Fibroblast of the aortic adventitia (primary cell): ENCODE data around the gene ARG2. TPM values are rescaled to one million over a fixed set of nuclear protein-coding genes. Genes with fewer than 3 reads are reported as not detected.

ENCODE experiments used
- DNase-seq: peaks from one replicate; pipeline ENCODE4 v3.0.0-alpha.2; 2010; ENCODE audit warnings: low read depth
- H3K4me3 ChIP-seq: 2 replicates; pipeline ENCODE4 v1.5.1; 2011; ENCODE audit warnings: low read depth, mild to moderate bottlenecking, control low read depth, low read length, moderate library complexity
- total RNA-seq: library from RNA; depleted of rRNA; stranded (reverse); fragments of >200 nt; gene quantifications from 2 replicates; pipeline ENCODE4 v1.2.3, GENCODE V29; 2012; ENCODE audit warnings: low replicate concordance
- TF ChIP-seq, protein P1 (sequence below): IDR thresholded peaks from 2 replicates; pipeline ENCODE4 v1.5.1; 2011; ENCODE audit warnings: mild to moderate bottlenecking, low read length, control low read depth, inconsistent platforms; ENCODE audit not compliant: insufficient read depth

ARG2 gene
- total RNA-seq, 1 donor = 7.0 TPM

- DNase-seq = no peak
- TF ChIP-seq, protein P1, sequence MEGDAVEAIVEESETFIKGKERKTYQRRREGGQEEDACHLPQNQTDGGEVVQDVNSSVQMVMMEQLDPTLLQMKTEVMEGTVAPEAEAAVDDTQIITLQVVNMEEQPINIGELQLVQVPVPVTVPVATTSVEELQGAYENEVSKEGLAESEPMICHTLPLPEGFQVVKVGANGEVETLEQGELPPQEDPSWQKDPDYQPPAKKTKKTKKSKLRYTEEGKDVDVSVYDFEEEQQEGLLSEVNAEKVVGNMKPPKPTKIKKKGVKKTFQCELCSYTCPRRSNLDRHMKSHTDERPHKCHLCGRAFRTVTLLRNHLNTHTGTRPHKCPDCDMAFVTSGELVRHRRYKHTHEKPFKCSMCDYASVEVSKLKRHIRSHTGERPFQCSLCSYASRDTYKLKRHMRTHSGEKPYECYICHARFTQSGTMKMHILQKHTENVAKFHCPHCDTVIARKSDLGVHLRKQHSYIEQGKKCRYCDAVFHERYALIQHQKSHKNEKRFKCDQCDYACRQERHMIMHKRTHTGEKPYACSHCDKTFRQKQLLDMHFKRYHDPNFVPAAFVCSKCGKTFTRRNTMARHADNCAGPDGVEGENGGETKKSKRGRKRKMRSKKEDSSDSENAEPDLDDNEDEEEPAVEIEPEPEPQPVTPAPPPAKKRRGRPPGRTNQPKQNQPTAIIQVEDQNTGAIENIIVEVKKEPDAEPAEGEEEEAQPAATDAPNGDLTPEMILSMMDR = no peak
- no peak overlapping the region for H3K4me3 ChIP-seq
Measured at GRCh38 chr14:67574156-67574555, 45.6 kb upstream of the ARG2 start.

- TF ChIP-seq, protein P1 = no peak
- no peak overlapping the region for H3K4me3 ChIP-seq
- DNase-seq = no peak
Measured at GRCh38 chr14:67574806-67575205, 44.9 kb upstream of the ARG2 start.

DNA sequence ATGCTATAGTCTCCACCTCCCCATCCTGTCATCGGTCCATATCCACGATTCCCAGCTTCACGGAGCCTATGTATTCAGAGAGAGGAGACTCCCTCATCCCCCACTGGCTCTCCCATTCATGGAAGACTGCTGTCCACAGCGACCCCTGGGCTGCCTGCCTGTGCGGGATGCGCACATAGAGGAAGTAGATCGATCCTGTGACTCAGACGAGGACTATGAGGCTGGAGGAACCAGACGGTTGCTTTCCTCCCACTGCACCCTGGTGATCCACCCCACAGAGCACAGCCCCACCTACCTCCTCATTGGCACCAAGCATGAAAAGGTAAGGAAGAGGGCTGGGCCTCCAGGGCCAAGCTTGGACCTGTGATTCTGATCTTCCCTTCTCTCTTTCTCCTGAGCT, 44.0 kb upstream of the ARG2 start:
- TF ChIP-seq, protein P1 = no peak
- no peak overlapping the region for H3K4me3 ChIP-seq
- DNase-seq = no peak

DNA sequence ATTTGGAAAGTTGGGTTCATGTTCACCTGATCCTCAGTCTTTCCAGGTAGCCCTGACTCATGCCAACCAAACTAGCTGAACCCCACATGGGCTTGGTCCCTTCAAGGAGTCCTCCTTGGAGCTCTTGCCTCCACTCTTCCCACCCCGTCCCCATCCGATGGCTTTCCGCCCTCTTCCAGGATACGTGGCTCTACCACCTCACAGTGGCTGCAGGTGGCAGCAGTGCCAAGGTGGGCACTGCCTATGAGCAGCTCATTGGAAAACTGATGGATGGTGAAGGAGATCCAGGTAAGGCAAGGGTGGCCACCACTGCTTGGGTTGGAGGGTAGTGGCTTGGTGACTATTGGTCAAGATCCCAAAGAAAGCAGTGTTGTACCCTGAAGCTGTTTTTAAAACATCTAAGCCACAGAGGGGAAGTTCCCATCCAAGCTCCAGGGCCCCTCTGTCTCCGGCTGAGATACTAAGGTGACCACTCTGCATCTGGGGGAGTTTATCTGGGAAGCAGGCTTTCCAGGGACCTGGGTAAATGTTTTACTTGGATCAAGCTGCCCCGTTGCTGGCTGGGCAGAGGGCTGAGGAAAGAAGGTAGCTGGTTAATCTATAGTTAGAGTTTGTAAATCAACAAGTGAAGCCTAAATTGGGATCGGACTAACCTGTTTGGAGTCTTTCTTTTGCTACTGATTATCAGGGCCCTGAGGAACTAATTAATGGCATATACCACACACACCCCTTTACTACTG, 43.3 kb upstream of the ARG2 start:
- DNase-seq = no peak
- no peak overlapping the region for H3K4me3 ChIP-seq
- TF ChIP-seq, protein P1 = no peak

DNA sequence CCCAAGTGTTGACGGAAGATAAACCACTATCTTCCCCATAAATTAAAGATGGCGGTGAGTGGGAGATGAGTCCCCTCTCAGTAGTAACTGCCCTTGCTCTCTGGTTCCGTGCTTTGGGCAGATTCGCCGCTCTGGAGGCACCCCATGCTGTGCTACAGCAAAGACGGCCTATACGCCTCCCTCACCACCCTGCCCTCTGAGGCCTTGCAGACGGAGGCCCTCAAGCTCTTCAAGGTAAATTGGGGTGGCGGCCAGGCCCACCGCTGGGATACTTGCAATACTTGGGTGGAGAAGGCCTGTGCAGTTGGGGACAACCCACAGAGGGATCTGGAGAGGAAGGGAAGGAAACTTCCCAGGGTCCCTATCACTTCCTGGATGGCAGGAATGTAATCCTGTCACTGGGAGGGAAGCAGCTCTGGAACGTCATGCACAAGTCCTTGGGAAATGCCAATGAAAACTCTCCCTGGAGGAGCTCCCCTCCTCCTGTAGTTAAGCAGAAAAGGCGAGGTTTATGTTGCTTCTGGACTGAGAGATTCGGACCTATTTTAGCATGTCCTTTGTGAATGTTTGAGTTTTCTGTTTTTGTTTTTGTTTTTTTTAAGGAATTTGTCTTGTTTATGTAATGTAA, 42.4 kb upstream of the ARG2 start:
- no peak for DNase-seq
- TF ChIP-seq, protein P1 = no peak
- H3K4me3 ChIP-seq = no peak overlapping the region

- no peak for DNase-seq
- H3K4me3 ChIP-seq = no peak overlapping the region
- TF ChIP-seq, protein P1 = no peak
Measured at GRCh38 chr14:67577909-67578749, 41.6 kb upstream of the ARG2 start.
